ENCODE results near the gene DDB1. TPM values are rescaled to one million over a fixed set of nuclear protein-coding genes. Genes with fewer than 3 reads are reported as not detected.
A peak's percentile ranks its signal among the peaks of the same experiment; 100 is the strongest.

The DDB1 gene
- total RNA-seq, 1 experiment from 2014 or later = 172 TPM

- Mint-ChIP-seq H3K27ac (ENCODE audit: low read depth, unreplicated experiment) (no peak overlapping the region), H3K4me3 (ENCODE audit: unreplicated experiment) (no peak overlapping the region), H3K9me3 (ENCODE audit: unreplicated experiment) (no peaks in the 10 kb centered on the region), H3K4me1 (ENCODE audit: insufficient read depth, unreplicated experiment) (peaks cover 51% of the 10 kb centered on the region), H3K36me3 (ENCODE audit: insufficient read depth, unreplicated experiment) (peaks cover 42% of the 10 kb centered on the region), H3K27me3 (ENCODE audit: insufficient read depth, unreplicated experiment) (no peaks in the 10 kb centered on the region)
- no TSS peak for BruUV-seq (replicated peaks)
- CTCF ChIA-PET = interaction anchor here (0.8 to 5.6 kb wide), 7 partner anchors 9 to 103 kb away, joined by 3 to 39 read pairs (median 3); partner anchors contain the start of gene TMEM216
- intact Hi-C loops (cut with micrococcal nuclease) = no loop called here
- DNase-seq (ENCODE audit: unreplicated experiment) = no peak
- POLR2A ChIA-PET = interaction anchor here (0.6 to 7.5 kb wide), 13 partner anchors 9 to 1353 kb away, joined by 3 to 89 read pairs (median 3); partner anchors contain the start of genes CYB561A3 and TMEM138
- no peak for TF ChIP-seq CTCF (IDR thresholded peaks at IDR 0.05; ENCODE audit: unreplicated experiment)
These were observed 5.2 kb downstream of the DDB1 start for GRCh38 chr11:61327669-61328071.

GRCh38 chr11:61325649-61326414 is 7.1 kb downstream of the DDB1 start:
- ChIA-PET CTCF (interaction anchor here (0.6 to 3.2 kb wide), 12 partner anchors 8 to 1615 kb away, joined by 3 to 21 read pairs (median 4); partner anchors contain the start of gene TMEM216), POLR2A (interaction anchor here (0.6 to 7.5 kb wide), 14 partner anchors 8 to 76 kb away, joined by 3 to 89 read pairs (median 5); partner anchors contain the start of genes CYB561A3 and TMEM138)
- no TSS peak for BruUV-seq (replicated peaks)
- peak; percentile 81 for DNase-seq (ENCODE audit: unreplicated experiment)
- no peak for TF ChIP-seq CTCF (IDR thresholded peaks at IDR 0.05; ENCODE audit: unreplicated experiment)
- Mint-ChIP-seq H3K36me3 (ENCODE audit: insufficient read depth, unreplicated experiment) (peaks cover 40% of the 10 kb centered on the region), H3K27me3 (ENCODE audit: insufficient read depth, unreplicated experiment) (no peaks in the 10 kb centered on the region), H3K4me3 (ENCODE audit: unreplicated experiment) (peak overlapping the region; percentile 63), H3K9me3 (ENCODE audit: unreplicated experiment) (no peaks in the 10 kb centered on the region), H3K27ac (ENCODE audit: low read depth, unreplicated experiment) (peak overlapping the region; percentile 90), H3K4me1 (ENCODE audit: insufficient read depth, unreplicated experiment) (peaks cover 40% of the 10 kb centered on the region)
- intact Hi-C loops (cut with micrococcal nuclease) = no loop called here

GRCh38 chr11:61315260-61315659 is 17.6 kb downstream of the DDB1 start:
- no peaks in the 10 kb centered on the region for H3K36me3 Mint-ChIP-seq (ENCODE audit: insufficient read depth, unreplicated experiment)
- no peak overlapping the region for H3K27ac Mint-ChIP-seq (ENCODE audit: low read depth, unreplicated experiment)

More at GRCh38 chr11:61315260-61315659, 17.6 kb downstream of the DDB1 start:
- no peak for DNase-seq (ENCODE audit: unreplicated experiment)
- ChIA-PET CTCF (interaction anchor here (0.6 to 5.2 kb wide), 4 partner anchors 8 to 70 kb away, joined by 3 to 21 read pairs (median 5); no protein-coding TSS in a partner anchor), POLR2A (interaction anchor here (0.6 to 1.4 kb wide), 6 partner anchors 11 to 70 kb away, joined by 3 to 5 read pairs (median 4); no protein-coding TSS in a partner anchor)
- H3K4me3 Mint-ChIP-seq (ENCODE audit: unreplicated experiment) = no peak overlapping the region
- no TSS peak for BruUV-seq (replicated peaks)
- TF ChIP-seq CTCF (IDR thresholded peaks at IDR 0.05; ENCODE audit: unreplicated experiment) = no peak
- H3K4me1 Mint-ChIP-seq (ENCODE audit: insufficient read depth, unreplicated experiment) = peaks cover 4% of the 10 kb centered on the region
- no peaks in the 10 kb centered on the region for H3K9me3 Mint-ChIP-seq (ENCODE audit: unreplicated experiment)
- intact Hi-C loops (cut with micrococcal nuclease) = no loop called here
- H3K27me3 Mint-ChIP-seq (ENCODE audit: insufficient read depth, unreplicated experiment) = no peaks in the 10 kb centered on the region
